Esophagus squamous epithelium (tissue), 5 donors: ENCODE results near the gene PDE7B. TPM values are rescaled to one million over a fixed set of nuclear protein-coding genes. Genes with fewer than 3 reads are reported as not detected.

Experiments
- DNase-seq: peaks from one replicate; lab custom pipeline; 2025; lab: John Stamatoyannopoulos, UW
- H3K27ac ChIP-seq, 4 donors: fragments of 200-600 bp; sonication (generic); one replicate each; pipeline ENCODE4 v1.5.1; 2016 to 2019; ENCODE audit warnings: mild to moderate bottlenecking in 1 of 4
- H3K27me3 ChIP-seq, 4 donors: fragments of 200-600 bp; sonication (generic); 1 replicate in 3 of 4; 2 replicates in 1 of 4; pipeline versions ENCODE4 v1.5.1 to v1.6.0; 2017 to 2021; ENCODE audit warnings: antibody characterized with exemption in 1 of 4
- H3K36me3 ChIP-seq, 3 donors: fragments of 200-600 bp; sonication (generic); one replicate each; pipeline ENCODE4 v1.5.1; 2016 to 2019
- H3K4me1 ChIP-seq, 3 donors: fragments of 200-600 bp; sonication (generic); one replicate each; pipeline ENCODE4 v1.5.1; 2017 to 2019
- H3K4me3 ChIP-seq, 4 donors: fragments of 200-600 bp; sonication (generic); 1 replicate in 3 of 4; 2 replicates in 1 of 4; pipeline ENCODE4 v1.5.1; 2016 to 2019; ENCODE audit warnings: mild to moderate bottlenecking in 2 of 4, moderate library complexity in 1 of 4
- H3K9me3 ChIP-seq, 3 donors: fragments of 200-600 bp; sonication (generic); one replicate each; pipeline ENCODE4 v1.5.1; 2016 to 2019
- POLR2A ChIP-seq, 4 donors: fragments of 450-650 bp; IDR thresholded peaks; one replicate each; pipeline ENCODE4 v1.6.1; 2017; ENCODE audit warnings: antibody characterized with exemption in 4 of 4, mild to moderate bottlenecking in 4 of 4, moderate library complexity in 3 of 4
- WGBS, 2 donors: methylation state at CpG; one replicate each; pipeline ENCODE4 v1.1.5; 2018; 5-methylcytosine and 5-hydroxymethylcytosine counted together
- intact Hi-C: fragments of 100-400 bp; cut with DNase I; formaldehyde crosslinking; loops from one replicate; pipeline ENCODE4 v1.15.0; 2022
- total RNA-seq, 4 donors: library from RNA; depleted of rRNA; stranded (reverse); fragments of >200 nt; gene quantifications; one replicate each; pipeline ENCODE4 v1.1.0, GENCODE V29; 2016
- TF ChIP-seq, protein P1 (sequence below), 6 experiments: fragments of 450-650 bp in 4 of 6; fragments of 200-600 bp in 2 of 6; sonication (generic) in 2 of 6; IDR thresholded peaks; one replicate each; pipeline ENCODE4 v1.5.1; 2016 to 2019; ENCODE audit warnings: antibody characterized with exemption in 6 of 6, mild to moderate bottlenecking in 4 of 6, moderate library complexity in 4 of 6
- donor health status: DM: yes; HTN: yes; CAD: no.

The PDE7B gene
- total RNA-seq, 4 donors from 2014 or later: 0.08 to 6.1 (median 0.47) TPM

DNA sequence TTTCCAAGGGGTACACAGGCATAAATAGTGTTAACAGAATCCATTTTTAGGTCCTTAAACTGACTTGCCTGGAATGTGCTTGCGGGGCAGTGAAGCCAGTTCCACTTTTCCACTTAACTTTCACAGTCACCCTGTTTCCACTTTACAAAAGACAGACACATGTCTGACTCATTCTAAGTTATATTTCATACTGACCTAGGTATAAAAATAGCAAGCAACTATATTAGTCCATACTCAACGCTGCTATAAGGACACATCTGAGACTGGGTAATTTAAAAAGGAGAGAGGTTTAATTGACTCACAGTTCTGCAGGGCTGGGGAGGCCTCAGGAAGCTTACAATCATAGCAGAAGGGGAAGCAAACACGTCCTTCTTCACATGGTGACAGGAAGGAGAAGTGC, 310.4 kb downstream of the PDE7B start:
- peaks cover 0 to 6% (median 6%) of the 10 kb centered on the region in 3 donors for H3K4me1 ChIP-seq
- H3K9me3 ChIP-seq: no peaks in the 10 kb centered on the region
- 61 to 67% methylated on average over 3 of the region's 3 CpGs for WGBS, 2 donors
- H3K27me3 ChIP-seq: no peaks in the 10 kb centered on the region
- H3K4me3 ChIP-seq: no peak overlapping the region
- H3K27ac ChIP-seq: no peak overlapping the region
- no peaks in the 10 kb centered on the region for H3K36me3 ChIP-seq
- intact Hi-C loops: no loop called here
- no peak for DNase-seq
- TF ChIP-seq, protein P1, sequence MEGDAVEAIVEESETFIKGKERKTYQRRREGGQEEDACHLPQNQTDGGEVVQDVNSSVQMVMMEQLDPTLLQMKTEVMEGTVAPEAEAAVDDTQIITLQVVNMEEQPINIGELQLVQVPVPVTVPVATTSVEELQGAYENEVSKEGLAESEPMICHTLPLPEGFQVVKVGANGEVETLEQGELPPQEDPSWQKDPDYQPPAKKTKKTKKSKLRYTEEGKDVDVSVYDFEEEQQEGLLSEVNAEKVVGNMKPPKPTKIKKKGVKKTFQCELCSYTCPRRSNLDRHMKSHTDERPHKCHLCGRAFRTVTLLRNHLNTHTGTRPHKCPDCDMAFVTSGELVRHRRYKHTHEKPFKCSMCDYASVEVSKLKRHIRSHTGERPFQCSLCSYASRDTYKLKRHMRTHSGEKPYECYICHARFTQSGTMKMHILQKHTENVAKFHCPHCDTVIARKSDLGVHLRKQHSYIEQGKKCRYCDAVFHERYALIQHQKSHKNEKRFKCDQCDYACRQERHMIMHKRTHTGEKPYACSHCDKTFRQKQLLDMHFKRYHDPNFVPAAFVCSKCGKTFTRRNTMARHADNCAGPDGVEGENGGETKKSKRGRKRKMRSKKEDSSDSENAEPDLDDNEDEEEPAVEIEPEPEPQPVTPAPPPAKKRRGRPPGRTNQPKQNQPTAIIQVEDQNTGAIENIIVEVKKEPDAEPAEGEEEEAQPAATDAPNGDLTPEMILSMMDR (IDR thresholded peaks at IDR 0.05): no peak
- no peak for TF ChIP-seq POLR2A (IDR thresholded peaks at IDR 0.05)

DNA sequence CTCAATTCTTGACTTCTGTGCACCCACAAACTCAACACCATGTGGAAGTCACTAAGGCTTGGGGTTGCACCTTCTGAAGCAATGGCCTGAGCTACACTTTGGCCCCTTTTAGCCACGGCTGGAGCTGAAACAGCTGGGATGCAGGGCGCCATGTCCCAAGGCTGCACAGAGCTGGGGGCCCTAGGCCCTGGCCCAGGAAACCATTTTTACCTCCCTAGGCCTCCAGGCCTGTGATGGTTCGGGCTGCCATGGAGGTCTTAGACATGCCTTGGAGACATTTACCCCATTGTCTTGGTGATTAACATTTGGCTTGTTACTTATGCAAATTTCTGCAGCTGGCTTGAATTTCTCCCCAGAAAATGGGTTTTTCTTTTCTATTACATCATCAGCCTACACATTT, 311.8 kb downstream of the PDE7B start:
- H3K27me3 ChIP-seq: no peaks in the 10 kb centered on the region
- intact Hi-C loops: no loop called here
- H3K4me1 ChIP-seq: peaks cover 0 to under 1% (median under 1%) of the 10 kb centered on the region in 3 donors
- 80 to 100% methylated on average over 1 to 2 of the region's 3 CpGs for WGBS, 2 donors
- TF ChIP-seq, protein P1 (IDR thresholded peaks at IDR 0.05): no peak
- no peak for TF ChIP-seq POLR2A (IDR thresholded peaks at IDR 0.05)
- DNase-seq: no peak
- no peak overlapping the region for H3K4me3 ChIP-seq
- H3K9me3 ChIP-seq: no peaks in the 10 kb centered on the region
- no peak overlapping the region for H3K27ac ChIP-seq
- H3K36me3 ChIP-seq: no peaks in the 10 kb centered on the region

DNA sequence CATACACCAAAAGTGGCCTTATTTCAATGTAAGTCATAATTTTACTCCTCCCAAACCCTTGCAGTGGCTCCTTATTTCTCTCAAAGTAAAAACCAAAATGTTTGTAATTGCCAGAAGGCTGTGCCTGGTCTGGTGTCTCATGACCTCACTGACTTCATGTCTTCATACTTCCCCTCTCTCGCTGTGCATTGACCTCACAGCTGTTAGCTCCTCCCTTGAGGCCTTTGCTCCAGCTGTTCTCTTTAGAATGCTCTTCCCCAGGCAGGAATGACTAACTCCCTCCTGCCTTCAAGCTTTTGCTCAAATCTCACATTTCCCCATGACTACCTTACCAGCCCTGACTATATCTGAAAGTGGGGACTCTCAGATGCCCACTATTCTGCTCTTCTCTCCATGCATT, 315.3 kb downstream of the PDE7B start:
- H3K36me3 ChIP-seq: no peaks in the 10 kb centered on the region
- no peaks in the 10 kb centered on the region for H3K9me3 ChIP-seq
- H3K4me3 ChIP-seq: no peak overlapping the region
- DNase-seq: no peak
- no peaks in the 10 kb centered on the region for H3K4me1 ChIP-seq
- H3K27me3 ChIP-seq: no peaks in the 10 kb centered on the region
- TF ChIP-seq, protein P1 (IDR thresholded peaks at IDR 0.05): no peak
- TF ChIP-seq POLR2A (IDR thresholded peaks at IDR 0.05): no peak
- WGBS, 2 donors: 65 to 100% methylated on average over 1 of the region's 1 CpG
- intact Hi-C loops: no loop called here
- no peak overlapping the region for H3K27ac ChIP-seq

GRCh38 chr6:136169394-136170148, 318.1 kb downstream of the PDE7B start:
- H3K4me1 ChIP-seq: peaks cover 0 to 8% (median 3%) of the 10 kb centered on the region in 3 donors
- H3K27ac ChIP-seq: no peak overlapping the region
- intact Hi-C loops: no loop called here
- no peak for TF ChIP-seq POLR2A (IDR thresholded peaks at IDR 0.05)
- TF ChIP-seq, protein P1 (IDR thresholded peaks at IDR 0.05): no peak
- H3K4me3 ChIP-seq: no peak overlapping the region
- DNase-seq: no peak
- no peaks in the 10 kb centered on the region for H3K9me3 ChIP-seq
- WGBS, 2 donors: 75 to 89% methylated on average over 2 of the region's 2 CpGs
- no peaks in the 10 kb centered on the region for H3K36me3 ChIP-seq
- no peaks in the 10 kb centered on the region for H3K27me3 ChIP-seq

- H3K9me3 ChIP-seq: no peaks in the 10 kb centered on the region
- WGBS, 2 donors: 91 to 92% methylated on average over 3 of the region's 3 CpGs
- no peak for DNase-seq
These were observed 319.7 kb downstream of the PDE7B start for GRCh38 chr6:136171231-136171630.

More at GRCh38 chr6:136171231-136171630, 319.7 kb downstream of the PDE7B start:
- Histone ChIP-seq H3K27me3 (no peaks in the 10 kb centered on the region), H3K4me1 (peaks cover 0 to 8% (median 3%) of the 10 kb centered on the region in 3 donors), H3K36me3 (no peaks in the 10 kb centered on the region), H3K4me3 (no peak overlapping the region), H3K27ac (no peak overlapping the region)
- TF ChIP-seq, protein P1 (IDR thresholded peaks at IDR 0.05): no peak
- no peak for TF ChIP-seq POLR2A (IDR thresholded peaks at IDR 0.05)
- intact Hi-C loops: no loop called here
